ENCODE measurements around the gene KCNF1.

Gene KCNF1

DNA sequence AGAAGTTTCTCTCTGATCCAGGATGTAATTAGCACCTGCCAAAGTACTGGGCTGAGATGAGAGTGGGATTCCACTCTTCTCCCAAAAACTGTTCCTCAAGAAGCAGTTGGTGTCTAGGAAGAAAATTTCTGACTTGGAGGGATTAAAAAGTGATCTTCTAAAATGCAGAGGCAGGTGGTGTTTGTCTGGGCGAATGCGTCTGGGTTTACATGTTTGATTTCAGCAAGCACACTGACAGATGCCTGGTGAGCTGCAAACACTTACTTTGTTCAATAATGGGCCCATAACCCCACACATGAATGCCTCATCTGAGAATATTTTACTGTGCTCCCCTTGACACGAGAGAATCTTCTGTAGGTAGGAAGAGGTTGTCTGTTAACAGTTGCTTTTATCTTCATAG, 24.3 kb upstream of the KCNF1 start:
- Histone ChIP-seq H3K4me3 (no peak overlapping the region), H3K4me1 (no peaks in the 10 kb centered on the region), H3K36me3 (replicated peaks) (no peaks in the 10 kb centered on the region), H3K9me3 (no peaks in the 10 kb centered on the region), H3K27me3 (ENCODE audit: low read depth) (no peaks in the 10 kb centered on the region)
- no peak for DNase-seq (ENCODE audit: low spot score in 2 of 2)
- in situ Hi-C loops (cut with MboI; ENCODE audit: low sequenced_read_pairs), result no loop called here

GRCh38 chr2:10889651-10890215, 22.0 kb upstream of the KCNF1 start:
- in situ Hi-C loops (cut with MboI; ENCODE audit: low sequenced_read_pairs), result no loop called here
- Histone ChIP-seq H3K36me3 (replicated peaks) (no peaks in the 10 kb centered on the region), H3K4me1 (no peaks in the 10 kb centered on the region), H3K4me3 (no peak overlapping the region), H3K27me3 (ENCODE audit: low read depth) (no peaks in the 10 kb centered on the region), H3K9me3 (no peaks in the 10 kb centered on the region)
- DNase-seq (ENCODE audit: low spot score in 2 of 2), result no peak

DNA sequence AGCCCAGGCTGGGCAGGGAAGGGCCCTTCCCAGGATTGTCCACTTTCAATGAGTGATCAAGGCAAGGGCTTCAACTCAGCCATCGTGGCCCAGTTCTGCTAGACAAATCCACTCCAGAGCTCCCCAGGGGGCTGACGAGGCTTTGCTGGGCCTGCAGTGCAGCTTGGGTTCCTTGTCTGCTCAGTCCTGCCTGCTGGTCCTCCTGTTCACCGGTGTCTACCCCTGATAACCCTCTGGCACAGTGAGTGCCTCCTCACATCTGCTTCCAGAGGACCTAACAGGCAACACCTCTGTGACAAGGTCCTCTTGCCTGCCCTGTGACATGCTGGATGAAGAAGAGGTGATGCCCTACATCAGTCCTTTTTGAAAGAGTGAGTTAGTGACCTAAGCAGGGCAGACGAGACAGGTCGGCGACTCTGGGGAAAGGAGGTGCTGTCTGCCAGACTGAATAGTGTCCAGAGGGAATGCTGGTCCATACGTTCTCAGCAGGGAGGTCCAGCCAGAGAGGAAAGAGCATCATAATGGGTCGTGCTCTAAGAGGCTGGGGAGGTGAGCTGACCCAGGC, 20.9 kb upstream of the KCNF1 start:
- H3K27me3 ChIP-seq (ENCODE audit: low read depth), result no peaks in the 10 kb centered on the region
- in situ Hi-C loops (cut with MboI; ENCODE audit: low sequenced_read_pairs), result no loop called here
- H3K4me3 ChIP-seq, result no peak overlapping the region
- DNase-seq (ENCODE audit: low spot score in 2 of 2), result no peak
- H3K9me3 ChIP-seq, result no peaks in the 10 kb centered on the region
- no peaks in the 10 kb centered on the region for H3K36me3 ChIP-seq (replicated peaks)
- no peaks in the 10 kb centered on the region for H3K4me1 ChIP-seq

- H3K36me3 ChIP-seq (replicated peaks), result no peaks in the 10 kb centered on the region
- no peaks in the 10 kb centered on the region for H3K9me3 ChIP-seq
- DNase-seq (ENCODE audit: low spot score in 2 of 2), result no peak
- H3K27me3 ChIP-seq (ENCODE audit: low read depth), result no peaks in the 10 kb centered on the region
- H3K4me1 ChIP-seq, result no peaks in the 10 kb centered on the region
- in situ Hi-C loops (cut with MboI; ENCODE audit: low sequenced_read_pairs), result no loop called here
- H3K4me3 ChIP-seq, result no peak overlapping the region
These were observed 20.3 kb upstream of the KCNF1 start for GRCh38 chr2:10891390-10891789.

DNA sequence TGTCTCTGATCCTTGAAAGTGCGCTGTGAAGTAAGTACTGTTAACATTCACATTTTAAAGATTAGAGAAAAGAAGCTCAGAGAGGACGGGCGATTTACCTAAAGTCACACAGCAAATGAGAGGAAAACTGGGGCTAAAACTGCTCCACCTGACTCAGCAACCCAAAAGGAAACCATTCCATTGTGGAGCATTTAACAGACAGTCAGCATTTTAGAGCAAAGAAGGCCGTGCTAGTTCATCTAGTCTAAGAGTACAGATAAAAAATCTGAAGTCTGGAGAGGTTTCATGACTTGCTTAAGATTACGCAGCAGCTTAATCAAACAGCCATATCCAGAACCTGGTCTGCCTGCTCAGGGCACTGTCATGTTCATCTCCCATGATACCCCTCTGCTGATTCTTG, 19.9 kb upstream of the KCNF1 start:
- no peak overlapping the region for H3K4me3 ChIP-seq
- H3K36me3 ChIP-seq (replicated peaks), result no peaks in the 10 kb centered on the region
- in situ Hi-C loops (cut with MboI; ENCODE audit: low sequenced_read_pairs), result no loop called here
- H3K4me1 ChIP-seq, result no peaks in the 10 kb centered on the region
- no peaks in the 10 kb centered on the region for H3K27me3 ChIP-seq (ENCODE audit: low read depth)
- H3K9me3 ChIP-seq, result no peaks in the 10 kb centered on the region
- DNase-seq (ENCODE audit: low spot score in 2 of 2), result no peak

DNA sequence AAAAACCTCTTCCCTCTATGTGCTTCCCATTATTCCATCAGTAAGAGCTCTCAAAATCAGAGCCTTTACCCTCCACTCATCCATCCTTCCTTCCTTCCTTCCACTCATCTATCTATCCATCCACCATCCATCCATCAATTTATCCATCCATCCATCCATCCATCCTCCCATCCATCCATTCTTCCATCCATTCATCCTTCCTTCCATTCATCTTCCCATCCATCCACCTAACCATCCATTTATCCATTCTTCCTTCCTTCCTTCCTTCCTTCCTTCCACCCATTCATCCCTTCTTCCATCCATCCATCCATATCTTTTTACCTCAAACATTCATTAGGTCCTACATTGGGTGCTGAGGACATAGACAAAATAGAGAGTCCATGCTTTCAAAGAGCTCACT, 19.4 kb upstream of the KCNF1 start:
- no peak for DNase-seq (ENCODE audit: low spot score in 2 of 2)
- Histone ChIP-seq H3K4me3 (no peak overlapping the region), H3K4me1 (no peaks in the 10 kb centered on the region), H3K9me3 (no peaks in the 10 kb centered on the region), H3K36me3 (replicated peaks) (no peaks in the 10 kb centered on the region), H3K27me3 (ENCODE audit: low read depth) (no peaks in the 10 kb centered on the region)
- in situ Hi-C loops (cut with MboI; ENCODE audit: low sequenced_read_pairs), result no loop called here

DNA sequence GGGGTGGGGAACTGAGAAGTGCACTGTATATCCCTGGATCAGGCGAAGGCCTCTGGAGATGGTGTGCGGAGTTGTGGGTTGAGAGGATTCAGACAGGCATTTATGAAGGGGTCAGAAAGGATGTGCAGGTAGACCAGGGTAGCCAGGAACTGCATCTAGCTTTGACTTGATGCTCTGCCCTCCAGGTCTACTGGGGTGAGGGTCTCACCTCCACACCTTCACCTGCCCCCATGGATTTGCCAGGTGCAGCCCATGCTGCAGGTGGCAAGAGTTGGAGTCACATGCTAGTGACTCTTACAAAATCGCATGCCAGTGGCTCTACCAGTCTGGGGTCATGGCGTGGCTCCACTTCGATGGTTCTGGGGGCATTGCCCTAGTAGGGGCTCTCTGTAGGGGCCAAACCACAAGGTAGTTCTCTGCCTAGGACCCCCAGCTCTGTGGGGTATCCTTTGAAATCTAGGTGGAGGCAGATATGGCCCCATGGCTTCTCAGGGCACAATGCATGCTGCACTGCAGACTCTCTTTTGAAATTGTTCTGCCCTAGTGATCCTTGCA, 18.9 kb upstream of the KCNF1 start:
- in situ Hi-C loops (cut with MboI; ENCODE audit: low sequenced_read_pairs), result no loop called here
- Histone ChIP-seq H3K9me3 (no peaks in the 10 kb centered on the region), H3K4me1 (no peaks in the 10 kb centered on the region)

GRCh38 chr2:10894264-10894935, 17.3 kb upstream of the KCNF1 start:
- no peaks in the 10 kb centered on the region for H3K4me1 ChIP-seq
- H3K9me3 ChIP-seq, result no peaks in the 10 kb centered on the region
- no peak overlapping the region for H3K4me3 ChIP-seq
- in situ Hi-C loops (cut with MboI; ENCODE audit: low sequenced_read_pairs), result no loop called here
- H3K27me3 ChIP-seq (ENCODE audit: low read depth), result no peaks in the 10 kb centered on the region
- no peak for DNase-seq (ENCODE audit: low spot score in 2 of 2)
- no peaks in the 10 kb centered on the region for H3K36me3 ChIP-seq (replicated peaks)

More for the DNA sequence above, 18.9 kb upstream of the KCNF1 start:
- no peaks in the 10 kb centered on the region for H3K36me3 ChIP-seq (replicated peaks)
- H3K4me3 ChIP-seq, result no peak overlapping the region
- no peak for DNase-seq (ENCODE audit: low spot score in 2 of 2)
- H3K27me3 ChIP-seq (ENCODE audit: low read depth), result no peaks in the 10 kb centered on the region

- H3K9me3 ChIP-seq, result no peaks in the 10 kb centered on the region
- H3K4me1 ChIP-seq, result no peaks in the 10 kb centered on the region
- no peak for DNase-seq (ENCODE audit: low spot score in 2 of 2)
- in situ Hi-C loops (cut with MboI; ENCODE audit: low sequenced_read_pairs), result no loop called here
- H3K4me3 ChIP-seq, result no peak overlapping the region
- H3K27me3 ChIP-seq (ENCODE audit: low read depth), result no peaks in the 10 kb centered on the region
- H3K36me3 ChIP-seq (replicated peaks), result no peaks in the 10 kb centered on the region
These were observed 16.5 kb upstream of the KCNF1 start for GRCh38 chr2:10895231-10895630.

DNA sequence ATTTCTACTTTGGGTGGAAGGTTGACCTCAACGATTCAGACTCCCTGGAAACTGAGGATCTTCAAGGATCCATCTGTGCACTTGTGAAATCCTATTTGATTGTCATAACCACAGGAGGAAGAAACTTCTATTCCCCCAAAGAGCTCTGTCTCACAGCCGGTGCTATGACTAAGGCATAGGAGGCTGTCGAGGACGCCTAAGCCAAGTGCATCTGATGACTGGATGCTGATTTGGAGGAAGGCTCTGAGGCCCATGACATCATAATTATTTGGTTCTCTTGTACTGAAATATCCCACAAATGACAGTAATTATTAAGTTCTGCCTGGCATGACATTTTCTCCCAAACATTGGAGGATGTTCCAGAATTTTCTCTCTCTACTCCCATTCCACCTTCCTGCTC, 13.8 kb upstream of the KCNF1 start:
- in situ Hi-C loops (cut with MboI; ENCODE audit: low sequenced_read_pairs), result no loop called here
- no peak for DNase-seq (ENCODE audit: low spot score in 2 of 2)

GRCh38 chr2:10900216-10901109, 11.3 kb upstream of the KCNF1 start:
- H3K27me3 ChIP-seq (ENCODE audit: low read depth), result no peaks in the 10 kb centered on the region
- no peaks in the 10 kb centered on the region for H3K4me1 ChIP-seq
- no peak overlapping the region for H3K4me3 ChIP-seq
- DNase-seq (ENCODE audit: low spot score in 2 of 2), result peak; percentile 49 to 59
- no peaks in the 10 kb centered on the region for H3K36me3 ChIP-seq (replicated peaks)
- no peaks in the 10 kb centered on the region for H3K9me3 ChIP-seq
- in situ Hi-C loops (cut with MboI; ENCODE audit: low sequenced_read_pairs), result no loop called here

More for the DNA sequence above, 13.8 kb upstream of the KCNF1 start:
- no peak overlapping the region for H3K4me3 ChIP-seq
- H3K27me3 ChIP-seq (ENCODE audit: low read depth), result no peaks in the 10 kb centered on the region
- H3K36me3 ChIP-seq (replicated peaks), result no peaks in the 10 kb centered on the region
- no peaks in the 10 kb centered on the region for H3K9me3 ChIP-seq
- no peaks in the 10 kb centered on the region for H3K4me1 ChIP-seq

- Histone ChIP-seq H3K4me3 (no peak overlapping the region), H3K4me1 (no peaks in the 10 kb centered on the region), H3K36me3 (replicated peaks) (no peaks in the 10 kb centered on the region), H3K27me3 (ENCODE audit: low read depth) (no peaks in the 10 kb centered on the region), H3K9me3 (no peaks in the 10 kb centered on the region)
- no peak for DNase-seq (ENCODE audit: low spot score in 2 of 2)
- in situ Hi-C loops (cut with MboI; ENCODE audit: low sequenced_read_pairs), result no loop called here
These were observed 10.4 kb upstream of the KCNF1 start for GRCh38 chr2:10901160-10901939.

GRCh38 chr2:10903861-10904210, 7.9 kb upstream of the KCNF1 start:
- Histone ChIP-seq H3K4me1 (no peaks in the 10 kb centered on the region), H3K36me3 (replicated peaks) (no peaks in the 10 kb centered on the region), H3K9me3 (no peaks in the 10 kb centered on the region), H3K27me3 (ENCODE audit: low read depth) (no peaks in the 10 kb centered on the region), H3K4me3 (no peak overlapping the region)
- in situ Hi-C loops (cut with MboI; ENCODE audit: low sequenced_read_pairs), result no loop called here
- no peak for DNase-seq (ENCODE audit: low spot score in 2 of 2)

Measured in HAP-1 (cell line).